Measurements from ENCODE around the gene RPL23.

DNA sequence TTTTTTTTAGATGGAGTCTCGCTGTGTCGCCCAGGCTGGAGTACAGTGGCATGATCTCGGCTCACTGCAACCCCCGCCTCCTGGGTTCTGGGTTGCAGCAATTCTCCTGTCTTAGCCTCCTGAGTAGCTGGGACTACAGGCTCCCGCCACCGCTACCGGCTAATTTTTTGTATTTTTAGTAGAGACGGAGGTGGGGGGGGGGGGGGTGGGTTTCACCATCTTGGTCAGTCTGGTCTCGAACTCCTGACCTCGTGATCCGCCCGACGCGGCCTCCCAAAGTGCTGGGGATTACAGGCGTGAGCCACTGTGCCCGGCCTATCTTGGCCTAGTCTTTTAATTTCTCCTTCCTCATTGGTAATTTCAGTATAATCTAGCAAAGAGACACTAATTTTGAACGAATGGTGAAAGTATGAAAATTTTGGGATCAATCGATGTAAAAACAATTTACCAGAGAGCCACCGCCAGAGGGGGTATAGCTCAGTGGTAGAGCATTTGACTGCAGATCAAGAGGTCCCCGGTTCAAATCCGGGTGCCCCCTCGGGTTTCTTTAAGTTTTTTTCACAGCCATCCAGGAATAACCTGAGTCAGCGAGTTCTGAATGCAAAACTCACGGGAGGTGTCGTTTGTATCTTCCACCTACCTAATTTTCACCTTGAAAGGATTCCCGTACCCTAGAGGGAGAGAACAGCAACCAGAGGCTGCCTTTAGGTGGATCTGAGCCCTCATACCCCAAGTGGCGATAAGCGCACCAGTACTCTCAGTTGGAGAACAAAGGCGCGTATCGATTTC is 13.9 kb upstream of the RPL23 start:
- TF ChIP-seq CTCF (IDR thresholded peaks at IDR 0.05) (peak in 3 of 7 experiments; percentile 10 to 19 (median 13)), POLR2AphosphoS5 (IDR thresholded peaks at IDR 0.05) (peak in 1 of 3 donors; percentile 18), POLR2A (IDR thresholded peaks at IDR 0.05) (no peak)
